VCaP (cell line): ENCODE data around the gene RAB8B.

Source experiments
- H3K27ac ChIP-seq: fragments of 450-650 bp; 2 replicates; pipeline ENCODE4 v1.5.1; 2017
- CTCF ChIP-seq: fragments of 450-650 bp; conservative IDR thresholded peaks from 2 replicates; pipeline ENCODE4 v1.5.1; 2017; ENCODE audit warnings: mild to moderate bottlenecking, moderate library complexity

RAB8B gene

GRCh38 chr15:63191895-63192618 lies 2.7 kb downstream of the RAB8B start:
- no peak for TF ChIP-seq CTCF
- peak overlapping the region; percentile 89 for H3K27ac ChIP-seq

- TF ChIP-seq CTCF = no peak
- peak overlapping the region; percentile 89 for H3K27ac ChIP-seq
Observed at GRCh38 chr15:63192619-63193206, 3.3 kb downstream of the RAB8B start.

- no peak for TF ChIP-seq CTCF
- peak overlapping the region; percentile 89 for H3K27ac ChIP-seq
Observed at GRCh38 chr15:63194302-63194701, 4.9 kb downstream of the RAB8B start.

- H3K27ac ChIP-seq = peak overlapping the region; percentile 89
Observed at GRCh38 chr15:63194880-63195568, 5.6 kb downstream of the RAB8B start.

GRCh38 chr15:63195569-63196015 lies 6.2 kb downstream of the RAB8B start:
- no peak for TF ChIP-seq CTCF
- peak overlapping the region; percentile 89 for H3K27ac ChIP-seq

More at GRCh38 chr15:63194880-63195568, 5.6 kb downstream of the RAB8B start:
- no peak for TF ChIP-seq CTCF

- H3K27ac ChIP-seq = peak overlapping the region; percentile 89
- no peak for TF ChIP-seq CTCF
Observed at GRCh38 chr15:63196842-63197241, 7.4 kb downstream of the RAB8B start.

- no peak for TF ChIP-seq CTCF
- H3K27ac ChIP-seq = peak overlapping the region; percentile 89
Observed at GRCh38 chr15:63197626-63198025, 8.2 kb downstream of the RAB8B start.
